Kidney epithelial cell (primary cell): ENCODE results near the gene CRISPLD2. TPM values are rescaled to one million over a fixed set of nuclear protein-coding genes. Genes with fewer than 3 reads are reported as not detected.

Experiments used
- DNase-seq: peaks from one replicate; pipeline ENCODE4 v3.0.0-alpha.2; 2010; ENCODE audit warnings: low read depth
- H3K27me3 ChIP-seq: 2 replicates; pipeline ENCODE4 v1.6.0; 2011; ENCODE audit warnings: low read length; ENCODE audit not compliant: control insufficient read depth, insufficient read depth
- H3K36me3 ChIP-seq: 2 replicates; pipeline ENCODE4 v1.5.1; 2011; ENCODE audit warnings: low read length; ENCODE audit not compliant: control insufficient read depth, insufficient read depth
- H3K4me3 ChIP-seq: 2 replicates; pipeline ENCODE4 v1.5.1; 2011; ENCODE audit warnings: low read depth, mild to moderate bottlenecking, control low read depth, low read length
- CTCF ChIP-seq: IDR thresholded peaks from 2 replicates; pipeline ENCODE4 v1.5.1; 2011; ENCODE audit warnings: mild to moderate bottlenecking, moderate library complexity, low read length, control low read depth, inconsistent platforms; ENCODE audit not compliant: insufficient read depth, poor library complexity, severe bottlenecking
- total RNA-seq: library from RNA; depleted of rRNA; stranded (reverse); fragments of >200 nt; gene quantifications from 2 replicates; pipeline ENCODE4 v1.2.3, GENCODE V29; 2015

Gene CRISPLD2
- total RNA-seq, 1 donor from 2014 or later = 2.5 TPM

- no peaks in the 10 kb centered on the region for H3K36me3 ChIP-seq
- DNase-seq = no peak
- no peak overlapping the region for H3K4me3 ChIP-seq
- no peaks in the 10 kb centered on the region for H3K27me3 ChIP-seq
- TF ChIP-seq CTCF = no peak
Measured at GRCh38 chr16:84896847-84897246, 77.1 kb downstream of the CRISPLD2 start.

GRCh38 chr16:84897911-84898377, 78.2 kb downstream of the CRISPLD2 start:
- DNase-seq = no peak
- Histone ChIP-seq H3K4me3 (no peak overlapping the region), H3K27me3 (no peaks in the 10 kb centered on the region), H3K36me3 (no peaks in the 10 kb centered on the region)
- no peak for TF ChIP-seq CTCF

GRCh38 chr16:84898447-84898846, 78.7 kb downstream of the CRISPLD2 start:
- no peak for TF ChIP-seq CTCF
- no peak for DNase-seq
- H3K36me3 ChIP-seq = no peaks in the 10 kb centered on the region
- H3K27me3 ChIP-seq = no peaks in the 10 kb centered on the region
- no peak overlapping the region for H3K4me3 ChIP-seq

- no peak for DNase-seq
- Histone ChIP-seq H3K27me3 (no peaks in the 10 kb centered on the region), H3K4me3 (no peak overlapping the region), H3K36me3 (no peaks in the 10 kb centered on the region)
- no peak for TF ChIP-seq CTCF
Measured at GRCh38 chr16:84899414-84899813, 79.6 kb downstream of the CRISPLD2 start.

- Histone ChIP-seq H3K4me3 (no peak overlapping the region), H3K36me3 (no peaks in the 10 kb centered on the region), H3K27me3 (no peaks in the 10 kb centered on the region)
- DNase-seq = no peak
- no peak for TF ChIP-seq CTCF
Measured at GRCh38 chr16:84905965-84906460, 86.2 kb downstream of the CRISPLD2 start.

- TF ChIP-seq CTCF = no peak
- H3K36me3 ChIP-seq = no peaks in the 10 kb centered on the region
Measured at GRCh38 chr16:84907051-84907450, 87.3 kb downstream of the CRISPLD2 start.

More at GRCh38 chr16:84907051-84907450, 87.3 kb downstream of the CRISPLD2 start:
- Histone ChIP-seq H3K27me3 (no peaks in the 10 kb centered on the region), H3K4me3 (no peak overlapping the region)
- DNase-seq = no peak
